ENCODE measurements around the gene TIMMDC1.

- TF ChIP-seq POLR2A (IDR thresholded peaks at IDR 0.05) = no peak
- TF ChIP-seq, protein P1, sequence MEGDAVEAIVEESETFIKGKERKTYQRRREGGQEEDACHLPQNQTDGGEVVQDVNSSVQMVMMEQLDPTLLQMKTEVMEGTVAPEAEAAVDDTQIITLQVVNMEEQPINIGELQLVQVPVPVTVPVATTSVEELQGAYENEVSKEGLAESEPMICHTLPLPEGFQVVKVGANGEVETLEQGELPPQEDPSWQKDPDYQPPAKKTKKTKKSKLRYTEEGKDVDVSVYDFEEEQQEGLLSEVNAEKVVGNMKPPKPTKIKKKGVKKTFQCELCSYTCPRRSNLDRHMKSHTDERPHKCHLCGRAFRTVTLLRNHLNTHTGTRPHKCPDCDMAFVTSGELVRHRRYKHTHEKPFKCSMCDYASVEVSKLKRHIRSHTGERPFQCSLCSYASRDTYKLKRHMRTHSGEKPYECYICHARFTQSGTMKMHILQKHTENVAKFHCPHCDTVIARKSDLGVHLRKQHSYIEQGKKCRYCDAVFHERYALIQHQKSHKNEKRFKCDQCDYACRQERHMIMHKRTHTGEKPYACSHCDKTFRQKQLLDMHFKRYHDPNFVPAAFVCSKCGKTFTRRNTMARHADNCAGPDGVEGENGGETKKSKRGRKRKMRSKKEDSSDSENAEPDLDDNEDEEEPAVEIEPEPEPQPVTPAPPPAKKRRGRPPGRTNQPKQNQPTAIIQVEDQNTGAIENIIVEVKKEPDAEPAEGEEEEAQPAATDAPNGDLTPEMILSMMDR (IDR thresholded peaks at IDR 0.05) = no peak
These were observed 27.5 kb upstream of the TIMMDC1 start for GRCh38 chr3:119470866-119471265.
